Measurements from ENCODE around the gene UBE3D.

DNA sequence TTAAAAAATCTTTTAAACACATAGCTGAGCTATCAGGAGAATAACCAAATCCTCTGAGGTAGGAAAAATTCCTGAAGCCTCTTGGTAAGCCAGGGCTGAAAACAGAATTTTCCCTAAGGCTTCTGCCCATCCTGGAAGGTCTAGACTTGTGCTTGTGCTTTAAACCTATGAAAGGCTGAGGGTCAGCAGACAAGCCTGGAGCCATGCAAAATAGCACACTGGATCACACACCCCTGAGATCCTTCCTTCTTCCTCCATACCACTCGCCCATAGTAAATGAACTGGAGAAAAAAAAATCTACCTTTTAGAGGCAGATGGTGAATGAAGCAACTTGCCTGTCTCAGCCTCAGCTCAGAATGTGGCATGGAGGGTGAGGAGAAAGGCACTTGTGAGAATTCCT, 144.4 kb downstream of the UBE3D start:
- no peak for TF ChIP-seq SIN3A (IDR thresholded peaks at IDR 0.05; ENCODE audit: borderline replicate concordance, insufficient read depth, low read depth, low read length)
- TF ChIP-seq, protein P1, sequence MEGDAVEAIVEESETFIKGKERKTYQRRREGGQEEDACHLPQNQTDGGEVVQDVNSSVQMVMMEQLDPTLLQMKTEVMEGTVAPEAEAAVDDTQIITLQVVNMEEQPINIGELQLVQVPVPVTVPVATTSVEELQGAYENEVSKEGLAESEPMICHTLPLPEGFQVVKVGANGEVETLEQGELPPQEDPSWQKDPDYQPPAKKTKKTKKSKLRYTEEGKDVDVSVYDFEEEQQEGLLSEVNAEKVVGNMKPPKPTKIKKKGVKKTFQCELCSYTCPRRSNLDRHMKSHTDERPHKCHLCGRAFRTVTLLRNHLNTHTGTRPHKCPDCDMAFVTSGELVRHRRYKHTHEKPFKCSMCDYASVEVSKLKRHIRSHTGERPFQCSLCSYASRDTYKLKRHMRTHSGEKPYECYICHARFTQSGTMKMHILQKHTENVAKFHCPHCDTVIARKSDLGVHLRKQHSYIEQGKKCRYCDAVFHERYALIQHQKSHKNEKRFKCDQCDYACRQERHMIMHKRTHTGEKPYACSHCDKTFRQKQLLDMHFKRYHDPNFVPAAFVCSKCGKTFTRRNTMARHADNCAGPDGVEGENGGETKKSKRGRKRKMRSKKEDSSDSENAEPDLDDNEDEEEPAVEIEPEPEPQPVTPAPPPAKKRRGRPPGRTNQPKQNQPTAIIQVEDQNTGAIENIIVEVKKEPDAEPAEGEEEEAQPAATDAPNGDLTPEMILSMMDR (IDR thresholded peaks at IDR 0.05), result no peak
